Activated CD8-positive, alpha-beta T cell treated with anti-CD3 and anti-CD28 coated beads for 36 hours (primary cell): ENCODE data around the gene GPR156. TPM values are rescaled to one million over a fixed set of nuclear protein-coding genes. Genes with fewer than 3 reads are reported as not detected.

Experiments
- ATAC-seq: fragments of 200-7000 bp; cut with Tn5 transposase; one replicate; pipeline ENCODE4 v1.10.0; 2021; ENCODE audit warnings: mild to moderate bottlenecking, moderate library complexity
- CTCF ChIA-PET: fragments of 350-600 bp; sonication (Branson Sonifier 250); formaldehyde crosslinking; loops from one replicate; lab custom pipeline; 2021; ENCODE audit warnings: antibody characterized with exemption; lab: Charles Lee
- POLR2A ChIA-PET: fragments of 350-600 bp; sonication (Branson Sonifier 250); formaldehyde crosslinking; loops from one replicate; lab custom pipeline; 2021; ENCODE audit warnings: antibody characterized with exemption; lab: Charles Lee
- DNase-seq: peaks from one replicate; pipeline ENCODE4 v3.0.0-alpha.2; 2020
- H3K27ac Mint-ChIP-seq: one replicate; pipeline ENCODE4 v1.8.0; 2021; ENCODE audit warnings: mild to moderate bottlenecking, mixed read lengths
- H3K27me3 Mint-ChIP-seq: one replicate; pipeline ENCODE4 v1.8.0; 2021; ENCODE audit warnings: mixed read lengths
- H3K36me3 Mint-ChIP-seq: one replicate; pipeline ENCODE4 v1.8.0; 2021; ENCODE audit warnings: low read depth, mixed read lengths
- H3K4me1 Mint-ChIP-seq: one replicate; pipeline ENCODE4 v1.8.0; 2021; ENCODE audit warnings: low read depth, mixed read lengths
- H3K4me3 Mint-ChIP-seq: one replicate; pipeline ENCODE4 v1.8.0; 2021; ENCODE audit warnings: mild to moderate bottlenecking, moderate library complexity, mixed read lengths
- H3K9me3 Mint-ChIP-seq: one replicate; pipeline ENCODE4 v1.8.0; 2021; ENCODE audit warnings: mixed read lengths
- intact Hi-C: fragments of 100-400 bp; cut with micrococcal nuclease; formaldehyde crosslinking; loops from one replicate; pipeline ENCODE4 v1.10.0; 2022
- total RNA-seq, 2 experiments: library from RNA; stranded (reverse); gene quantifications; one replicate each; pipeline ENCODE4 v1.2.3, GENCODE V29; 2021
- TF ChIP-seq, protein P1 (sequence below): fragments of 200-600 bp; IDR thresholded peaks from one replicate; pipeline ENCODE4 v1.8.0; 2022; ENCODE audit warnings: antibody characterized with exemption, mild to moderate bottlenecking

The GPR156 gene
- total RNA-seq, 2 experiments from 2014 or later: not detected

DNA sequence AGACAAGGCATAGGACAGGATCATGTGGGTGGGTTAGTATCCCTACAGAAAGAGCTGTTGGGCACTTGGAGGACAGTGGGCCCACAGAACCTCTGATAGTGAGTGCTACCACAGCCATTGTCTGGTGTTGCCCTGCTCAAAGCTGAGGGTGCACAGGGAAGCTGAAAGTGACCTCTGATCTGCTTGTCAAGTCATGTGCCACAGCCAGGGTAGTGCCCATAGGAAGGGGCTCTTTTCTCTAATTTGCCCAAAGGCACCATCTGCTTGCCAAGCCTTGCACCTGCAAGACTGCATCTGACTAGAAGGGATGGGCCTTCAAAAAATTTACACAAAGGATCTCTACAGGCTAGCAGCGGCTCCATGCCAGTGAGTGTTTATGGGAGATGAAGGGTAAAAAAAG, 103.4 kb downstream of the GPR156 start:
- H3K4me3 Mint-ChIP-seq: no peak overlapping the region
- intact Hi-C loops: no loop called here

GRCh38 chr3:120180731-120181412, 104.2 kb downstream of the GPR156 start:
- POLR2A ChIA-PET: no interaction called here
- CTCF ChIA-PET: interaction anchor here (1.2 to 1.5 kb wide), 2 partner anchors 14 to 289 kb away, joined by 3 to 4 read pairs; no protein-coding TSS in a partner anchor
- intact Hi-C loops: no loop called here
- H3K36me3 Mint-ChIP-seq: no peaks in the 10 kb centered on the region
- TF ChIP-seq, protein P1, sequence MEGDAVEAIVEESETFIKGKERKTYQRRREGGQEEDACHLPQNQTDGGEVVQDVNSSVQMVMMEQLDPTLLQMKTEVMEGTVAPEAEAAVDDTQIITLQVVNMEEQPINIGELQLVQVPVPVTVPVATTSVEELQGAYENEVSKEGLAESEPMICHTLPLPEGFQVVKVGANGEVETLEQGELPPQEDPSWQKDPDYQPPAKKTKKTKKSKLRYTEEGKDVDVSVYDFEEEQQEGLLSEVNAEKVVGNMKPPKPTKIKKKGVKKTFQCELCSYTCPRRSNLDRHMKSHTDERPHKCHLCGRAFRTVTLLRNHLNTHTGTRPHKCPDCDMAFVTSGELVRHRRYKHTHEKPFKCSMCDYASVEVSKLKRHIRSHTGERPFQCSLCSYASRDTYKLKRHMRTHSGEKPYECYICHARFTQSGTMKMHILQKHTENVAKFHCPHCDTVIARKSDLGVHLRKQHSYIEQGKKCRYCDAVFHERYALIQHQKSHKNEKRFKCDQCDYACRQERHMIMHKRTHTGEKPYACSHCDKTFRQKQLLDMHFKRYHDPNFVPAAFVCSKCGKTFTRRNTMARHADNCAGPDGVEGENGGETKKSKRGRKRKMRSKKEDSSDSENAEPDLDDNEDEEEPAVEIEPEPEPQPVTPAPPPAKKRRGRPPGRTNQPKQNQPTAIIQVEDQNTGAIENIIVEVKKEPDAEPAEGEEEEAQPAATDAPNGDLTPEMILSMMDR: no peak
- no peak for ATAC-seq
- no peak for DNase-seq
- H3K4me1 Mint-ChIP-seq: no peaks in the 10 kb centered on the region
- H3K27me3 Mint-ChIP-seq: no peaks in the 10 kb centered on the region
- H3K9me3 Mint-ChIP-seq: no peaks in the 10 kb centered on the region
- H3K4me3 Mint-ChIP-seq: no peak overlapping the region
- H3K27ac Mint-ChIP-seq: no peak overlapping the region

More for the DNA sequence above, 103.4 kb downstream of the GPR156 start:
- H3K27me3 Mint-ChIP-seq: peaks cover 3% of the 10 kb centered on the region
- POLR2A ChIA-PET: no interaction called here
- H3K4me1 Mint-ChIP-seq: no peaks in the 10 kb centered on the region
- H3K9me3 Mint-ChIP-seq: no peaks in the 10 kb centered on the region
- H3K27ac Mint-ChIP-seq: no peak overlapping the region
- ATAC-seq (no peak), DNase-seq (peak; percentile 4)
- no peaks in the 10 kb centered on the region for H3K36me3 Mint-ChIP-seq
- CTCF ChIA-PET: interaction anchor here (1.2 to 1.5 kb wide), 2 partner anchors 13 to 290 kb away, joined by 3 to 4 read pairs; no protein-coding TSS in a partner anchor
- TF ChIP-seq, protein P1: no peak

DNA sequence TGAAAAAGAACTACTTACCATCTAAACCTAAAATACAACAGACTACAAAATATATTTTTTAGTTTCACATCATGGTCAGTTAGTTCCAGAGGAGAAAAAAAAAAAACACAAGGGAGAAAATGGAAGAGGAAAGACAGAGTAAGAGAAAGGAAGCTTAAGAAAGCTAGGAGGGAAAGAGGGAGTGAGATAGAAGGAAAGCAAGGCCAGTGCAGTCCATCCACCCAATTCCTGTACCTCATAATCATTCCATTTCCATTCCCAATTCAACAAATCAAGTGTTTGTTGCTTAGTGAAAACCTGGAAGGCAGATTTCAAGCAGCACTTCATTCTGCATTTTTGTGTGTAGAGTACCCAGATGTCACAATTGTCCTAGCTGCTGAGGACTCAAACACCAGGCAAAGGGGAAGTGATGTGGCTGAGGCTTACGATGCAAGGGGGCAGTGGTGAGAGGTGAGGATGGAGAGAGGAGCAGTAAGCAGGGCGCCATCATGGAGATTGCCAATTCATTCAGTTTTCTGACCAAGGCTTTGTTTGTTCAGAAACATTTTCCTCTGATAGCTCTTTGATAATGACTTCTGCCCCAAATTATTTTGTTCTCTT, 107.2 kb downstream of the GPR156 start:
- ChIA-PET CTCF (interaction anchor here (1.6 to 2.2 kb wide), 2 partner anchors 13 to 286 kb away, joined by 4 to 11 read pairs; no protein-coding TSS in a partner anchor), POLR2A (no interaction called here)
- Mint-ChIP-seq H3K27me3 (no peaks in the 10 kb centered on the region), H3K27ac (no peak overlapping the region), H3K4me1 (no peaks in the 10 kb centered on the region), H3K9me3 (no peaks in the 10 kb centered on the region), H3K36me3 (no peaks in the 10 kb centered on the region), H3K4me3 (no peak overlapping the region)
- TF ChIP-seq, protein P1: no peak
- DNase-seq (no peak), ATAC-seq (no peak)
- intact Hi-C loops: no loop called here

- DNase-seq: no peak
- no peaks in the 10 kb centered on the region for H3K9me3 Mint-ChIP-seq
Measured at GRCh38 chr3:120177151-120177550, 107.9 kb downstream of the GPR156 start.

More at GRCh38 chr3:120177151-120177550, 107.9 kb downstream of the GPR156 start:
- ChIA-PET CTCF (interaction anchor here (1.5 to 1.6 kb wide), 2 partner anchors 12 to 285 kb away, joined by 3 to 4 read pairs; no protein-coding TSS in a partner anchor), POLR2A (no interaction called here)
- TF ChIP-seq, protein P1: no peak
- H3K4me1 Mint-ChIP-seq: no peaks in the 10 kb centered on the region
- no peak for ATAC-seq
- intact Hi-C loops: no loop called here
- no peaks in the 10 kb centered on the region for H3K27me3 Mint-ChIP-seq
- H3K4me3 Mint-ChIP-seq: no peak overlapping the region
- H3K27ac Mint-ChIP-seq: no peak overlapping the region
- no peaks in the 10 kb centered on the region for H3K36me3 Mint-ChIP-seq
